Stimulated activated CD4-positive, alpha-beta T cell treated with anti-CD3 and anti-CD28 coated beads, Interleukin-1b, Interleukin-23, amount 100 ng/mL, for 48 hours (primary cell): ENCODE results near the gene MCMBP.
"Not testable (repeated sequence)": the region's sequence is repeated elsewhere in the genome, so short reads cannot be mapped to it uniquely, and the experiment has no call there.

Source experiments
- DNase-seq: peaks from one replicate; pipeline ENCODE4 v3.0.0-alpha.2; 2020

MCMBP gene

GRCh38 chr10:119827430-119827829, 45.2 kb downstream of the MCMBP start:
- no peak for DNase-seq

DNA sequence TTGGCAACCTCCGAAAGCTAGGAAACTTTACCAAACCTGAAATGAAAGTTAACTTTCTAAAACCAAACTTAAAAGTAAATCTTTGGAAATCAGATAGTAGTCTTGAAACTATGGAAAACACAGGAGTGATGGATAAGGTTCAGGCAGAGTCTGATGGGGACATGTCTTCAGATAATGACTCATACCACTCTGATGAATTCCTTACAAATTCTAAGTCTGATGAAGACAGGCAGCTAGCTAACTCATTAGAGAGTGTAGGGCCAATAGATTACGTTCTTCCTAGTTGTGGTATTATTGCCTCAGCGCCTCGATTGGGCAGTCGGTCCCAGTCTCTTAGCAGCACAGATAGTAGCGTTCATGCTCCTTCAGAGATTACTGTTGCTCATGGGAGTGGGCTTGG, 45.9 kb downstream of the MCMBP start:
- DNase-seq, result no peak

DNA sequence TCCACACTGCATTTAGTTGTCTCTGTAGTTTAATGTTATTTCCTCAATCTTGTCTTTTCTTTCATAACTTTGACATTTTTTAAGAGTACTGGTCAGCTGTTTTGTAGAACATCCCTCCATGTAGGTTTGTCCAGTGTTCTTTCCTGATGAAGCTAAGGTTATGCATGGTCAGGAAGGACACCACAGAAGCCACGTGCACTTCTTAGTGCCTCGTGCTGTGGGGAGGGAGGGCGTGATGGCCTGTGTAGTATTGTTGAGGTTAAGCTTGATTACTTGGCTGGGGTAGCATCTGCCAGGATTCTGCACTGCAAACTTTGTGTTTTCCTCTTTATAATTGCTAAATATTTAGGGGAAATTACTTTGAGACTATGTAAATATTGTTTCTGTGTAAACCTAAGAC, 48.3 kb downstream of the MCMBP start:
- no peak for DNase-seq

- no peak for DNase-seq
These were observed 51.5 kb downstream of the MCMBP start for GRCh38 chr10:119821182-119821581.

DNA sequence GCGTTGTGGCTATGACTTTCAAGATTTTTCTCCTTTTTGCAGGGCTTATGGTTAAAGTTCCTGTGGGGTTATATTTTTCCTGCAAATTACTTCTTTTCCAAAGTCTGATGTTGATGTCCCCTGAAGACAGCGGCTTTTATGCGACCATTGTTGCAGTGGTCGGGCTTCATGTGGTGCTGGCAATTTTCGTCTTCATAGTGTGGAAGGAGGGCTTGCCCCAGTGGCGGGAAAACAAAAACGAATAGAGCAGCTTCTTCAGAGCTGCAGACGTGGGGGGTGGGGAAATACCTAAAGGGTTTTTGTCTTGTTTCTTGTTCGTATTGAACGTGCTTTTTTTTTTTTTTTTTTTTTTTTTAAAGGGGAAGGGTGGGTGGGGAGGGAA, 53.8 kb downstream of the MCMBP start:
- no peak for DNase-seq

DNA sequence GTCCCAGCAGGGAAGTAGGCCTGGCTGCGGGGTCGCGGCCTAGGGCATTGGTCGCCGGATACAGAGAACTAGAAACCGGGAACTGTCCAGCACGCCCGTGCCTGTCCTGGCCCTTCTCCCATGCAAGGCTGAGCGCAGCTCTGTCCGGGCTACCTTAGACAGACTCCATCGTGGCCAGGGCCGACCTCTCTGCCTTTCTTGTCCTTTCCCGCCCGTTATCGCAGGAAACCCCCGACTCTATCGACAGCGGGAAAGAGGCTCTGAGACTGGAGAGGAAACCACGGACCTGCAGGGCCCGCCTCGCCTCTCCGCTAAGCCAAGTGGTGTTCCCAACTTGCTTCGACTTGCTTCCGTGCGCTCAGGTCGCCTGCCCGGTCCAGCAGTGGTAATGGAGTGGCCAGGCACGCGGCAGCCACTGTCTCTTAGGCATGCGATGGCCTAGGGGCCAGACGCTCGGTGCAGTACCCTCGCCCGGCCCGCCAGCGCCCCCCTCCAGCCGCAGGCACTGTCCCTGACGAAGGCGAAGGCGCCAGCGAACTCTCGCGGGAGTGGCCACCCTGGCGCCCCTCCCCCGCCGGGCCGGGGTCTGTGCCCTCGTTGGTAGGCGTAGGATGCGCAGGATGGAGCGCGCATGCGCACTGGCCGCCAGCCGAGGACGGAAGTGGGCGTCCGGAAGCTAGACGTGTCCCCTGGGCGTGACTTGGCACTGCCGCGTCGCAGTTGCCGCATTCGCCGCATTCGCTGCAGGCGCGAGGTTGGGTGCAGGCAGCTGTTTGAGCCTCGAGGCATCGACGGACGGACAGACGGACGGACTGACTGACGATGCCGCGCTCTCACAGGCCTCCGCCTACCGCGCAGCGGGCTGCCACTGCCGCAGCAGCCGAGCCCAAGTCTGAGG, 54.4 kb downstream of the MCMBP start:
- no peak for DNase-seq

- DNase-seq, result no peak
These were observed 57.0 kb downstream of the MCMBP start for GRCh38 chr10:119815671-119816070.

- DNase-seq, result no peak
These were observed 60.0 kb downstream of the MCMBP start for GRCh38 chr10:119812684-119813083.

- DNase-seq, result no peak
These were observed 61.5 kb downstream of the MCMBP start for GRCh38 chr10:119811122-119811521.

GRCh38 chr10:119807960-119808697, 64.5 kb downstream of the MCMBP start:
- no peak for DNase-seq

- no peak for DNase-seq
These were observed 66.1 kb downstream of the MCMBP start for GRCh38 chr10:119806334-119807130.

DNA sequence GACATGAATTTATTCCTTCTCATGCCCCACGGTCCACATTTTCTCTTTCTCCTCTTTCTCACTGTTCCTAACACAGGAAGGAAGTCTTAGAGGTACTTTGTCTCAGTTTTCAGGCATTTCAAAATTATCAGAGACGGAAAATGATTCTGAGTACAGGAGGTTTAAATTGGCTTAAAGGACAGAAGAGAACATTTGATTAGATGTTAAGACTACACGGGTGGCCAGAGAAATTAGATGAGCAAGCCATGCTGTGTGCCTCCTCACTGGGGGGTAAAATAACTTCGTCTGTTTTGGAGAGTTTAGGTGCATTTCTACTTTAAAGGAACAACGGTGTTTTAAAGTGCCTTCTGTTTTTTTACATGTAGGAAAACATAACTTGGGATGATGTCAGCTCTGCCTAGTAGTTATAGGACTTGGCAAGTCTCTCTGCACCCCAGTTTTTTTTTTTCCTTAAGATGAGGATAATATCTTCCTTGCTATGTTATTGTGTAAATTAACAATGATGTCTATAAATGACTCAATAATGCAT, 66.9 kb downstream of the MCMBP start:
- DNase-seq, result no peak

GRCh38 chr10:119803264-119803663, 69.4 kb downstream of the MCMBP start:
- no peak for DNase-seq

- DNase-seq, result no peak
These were observed 70.6 kb downstream of the MCMBP start for GRCh38 chr10:119801998-119802538.

- DNase-seq, result no peak
These were observed 71.5 kb downstream of the MCMBP start for GRCh38 chr10:119801176-119801575.

GRCh38 chr10:119796039-119796438, 76.6 kb downstream of the MCMBP start:
- DNase-seq, result no peak

GRCh38 chr10:119795101-119795500, 77.5 kb downstream of the MCMBP start:
- not testable (repeated sequence) for DNase-seq

DNA sequence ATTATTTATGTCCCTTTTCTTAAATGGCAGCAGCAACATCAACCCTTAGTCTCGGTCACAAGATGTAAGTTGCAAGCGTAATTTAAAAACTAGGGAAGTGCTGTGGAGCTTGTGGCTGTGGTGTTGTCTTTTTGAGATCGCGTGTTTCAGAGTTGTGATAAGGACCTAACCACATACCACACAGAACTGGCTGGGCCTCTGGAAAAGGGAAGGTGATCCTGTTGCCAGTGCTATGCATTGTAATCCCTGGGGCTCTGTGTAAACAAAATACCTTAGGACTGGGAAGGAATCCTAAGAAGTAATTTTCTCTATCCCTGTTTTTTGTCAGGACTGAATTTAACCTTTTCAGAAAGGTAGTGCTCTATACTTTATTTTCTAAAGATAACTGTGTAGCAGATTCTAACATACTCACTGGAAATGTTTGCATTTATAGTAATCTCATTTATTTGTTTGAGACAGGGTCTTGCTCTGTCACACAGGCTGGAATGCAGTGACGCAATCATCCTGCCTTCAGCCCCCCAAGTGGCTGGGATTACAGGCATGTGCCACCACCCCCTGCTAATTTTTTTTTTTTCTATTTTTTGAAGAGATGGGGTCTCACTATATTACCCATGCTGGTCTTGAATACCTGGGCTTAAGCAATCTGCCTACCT, 86.4 kb downstream of the MCMBP start:
- DNase-seq, result no peak

GRCh38 chr10:119784340-119785067, 88.1 kb downstream of the MCMBP start:
- DNase-seq, result no peak

- DNase-seq, result no peak
These were observed 89.0 kb downstream of the MCMBP start for GRCh38 chr10:119783665-119784027.

- no peak for DNase-seq
These were observed 89.5 kb downstream of the MCMBP start for GRCh38 chr10:119782981-119783664.
